ENCODE measurements around the gene CTDP1. TPM values are rescaled to one million over a fixed set of nuclear protein-coding genes. Genes with fewer than 3 reads are reported as not detected.
"Not testable (repeated sequence)": the region's sequence is repeated elsewhere in the genome, so short reads cannot be mapped to it uniquely, and the experiment has no call there.

Gene CTDP1
- total RNA-seq, 2 experiments from 2014 or later, result 44.4 to 44.6 TPM

DNA sequence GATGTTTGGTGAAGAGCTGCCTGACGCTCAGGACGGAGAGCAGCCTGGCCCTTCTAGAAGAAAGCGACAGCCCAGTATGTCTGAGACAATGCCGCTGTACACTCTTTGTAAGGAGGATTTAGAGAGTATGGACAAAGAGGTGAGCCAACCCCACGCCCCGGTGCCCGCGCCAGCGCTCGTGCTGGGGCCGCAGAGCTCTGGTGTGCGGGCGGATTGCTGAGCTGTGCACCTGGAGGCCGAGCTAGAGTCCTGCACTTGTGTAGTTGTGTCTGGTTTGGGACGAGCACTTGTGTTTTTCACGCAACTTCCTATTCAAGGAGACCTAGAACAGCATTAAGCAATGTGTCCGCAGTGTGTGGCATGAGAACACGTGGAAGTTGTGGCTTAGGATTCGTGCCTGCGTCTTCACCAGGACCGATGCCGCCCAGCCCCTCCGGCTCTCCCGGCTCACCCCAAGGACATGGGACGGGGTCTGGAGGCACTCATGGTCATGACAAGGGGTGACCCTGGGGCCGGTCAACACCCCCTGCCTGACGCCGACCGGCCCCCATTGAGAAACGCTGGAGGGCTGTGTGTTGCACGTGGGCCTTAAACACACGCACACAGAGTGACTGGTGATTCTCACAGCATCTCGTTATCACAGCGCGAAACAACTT is 49.5 kb downstream of the CTDP1 start:
- Mint-ChIP-seq H3K27me3 (no peaks in the 10 kb centered on the region), H3K36me3 (peaks cover 89% of the 10 kb centered on the region), H3K4me1 (peaks cover 8% of the 10 kb centered on the region), H3K27ac (no peak overlapping the region), H3K9me3 (peaks cover 7% of the 10 kb centered on the region), H3K4me3 (no peak overlapping the region)
- no peak for DNase-seq

DNA sequence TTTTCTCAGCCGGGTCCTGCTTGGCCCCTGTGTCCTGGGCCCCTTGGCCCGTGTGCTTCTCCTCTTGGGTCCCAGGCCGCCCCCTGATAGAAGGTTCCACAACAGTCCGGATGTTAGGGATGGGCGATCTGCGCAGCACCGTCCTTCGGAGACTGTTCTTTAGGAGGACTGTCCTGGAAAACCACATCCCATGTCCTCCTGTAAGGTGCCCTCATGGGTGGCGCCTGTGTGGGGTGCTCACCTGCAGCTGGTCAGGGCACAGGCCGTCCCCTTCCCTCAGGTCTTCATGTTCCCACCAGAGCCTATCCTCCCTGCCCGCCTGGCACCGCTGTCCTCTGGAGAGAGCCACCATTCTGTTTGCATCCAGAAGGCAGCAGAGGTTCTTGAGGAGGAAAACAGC is 50.0 kb downstream of the CTDP1 start:
- H3K4me3 Mint-ChIP-seq, result no peak overlapping the region
- peaks cover 7% of the 10 kb centered on the region for H3K9me3 Mint-ChIP-seq
- H3K4me1 Mint-ChIP-seq, result peaks cover 6% of the 10 kb centered on the region
- peaks cover 92% of the 10 kb centered on the region for H3K36me3 Mint-ChIP-seq
- H3K27ac Mint-ChIP-seq, result no peak overlapping the region
- H3K27me3 Mint-ChIP-seq, result no peaks in the 10 kb centered on the region
- DNase-seq, result no peak

DNA sequence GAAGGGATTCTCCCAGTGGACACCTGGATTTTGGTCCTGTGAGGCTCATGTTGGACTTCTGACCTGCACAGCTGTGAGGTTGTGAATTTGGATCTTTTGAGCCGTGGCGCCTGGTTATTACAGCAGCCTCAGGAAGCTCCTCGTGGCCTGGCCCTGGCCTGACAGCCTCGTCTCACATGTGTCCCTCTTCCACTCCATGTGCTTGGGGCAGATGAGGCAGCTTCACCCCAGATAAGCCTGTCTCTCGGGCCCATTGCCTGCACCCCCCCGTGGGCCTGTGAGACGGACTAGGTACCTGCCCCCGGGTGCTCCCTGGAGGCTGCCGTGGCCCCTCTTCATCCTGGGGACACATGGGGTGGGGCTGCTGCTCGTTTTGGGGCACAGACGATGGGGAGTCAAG is 51.2 kb downstream of the CTDP1 start:
- Mint-ChIP-seq H3K9me3 (peaks cover 7% of the 10 kb centered on the region), H3K4me1 (no peaks in the 10 kb centered on the region), H3K27me3 (no peaks in the 10 kb centered on the region), H3K27ac (no peak overlapping the region), H3K4me3 (no peak overlapping the region), H3K36me3 (peaks cover 92% of the 10 kb centered on the region)
- DNase-seq, result no peak

DNA sequence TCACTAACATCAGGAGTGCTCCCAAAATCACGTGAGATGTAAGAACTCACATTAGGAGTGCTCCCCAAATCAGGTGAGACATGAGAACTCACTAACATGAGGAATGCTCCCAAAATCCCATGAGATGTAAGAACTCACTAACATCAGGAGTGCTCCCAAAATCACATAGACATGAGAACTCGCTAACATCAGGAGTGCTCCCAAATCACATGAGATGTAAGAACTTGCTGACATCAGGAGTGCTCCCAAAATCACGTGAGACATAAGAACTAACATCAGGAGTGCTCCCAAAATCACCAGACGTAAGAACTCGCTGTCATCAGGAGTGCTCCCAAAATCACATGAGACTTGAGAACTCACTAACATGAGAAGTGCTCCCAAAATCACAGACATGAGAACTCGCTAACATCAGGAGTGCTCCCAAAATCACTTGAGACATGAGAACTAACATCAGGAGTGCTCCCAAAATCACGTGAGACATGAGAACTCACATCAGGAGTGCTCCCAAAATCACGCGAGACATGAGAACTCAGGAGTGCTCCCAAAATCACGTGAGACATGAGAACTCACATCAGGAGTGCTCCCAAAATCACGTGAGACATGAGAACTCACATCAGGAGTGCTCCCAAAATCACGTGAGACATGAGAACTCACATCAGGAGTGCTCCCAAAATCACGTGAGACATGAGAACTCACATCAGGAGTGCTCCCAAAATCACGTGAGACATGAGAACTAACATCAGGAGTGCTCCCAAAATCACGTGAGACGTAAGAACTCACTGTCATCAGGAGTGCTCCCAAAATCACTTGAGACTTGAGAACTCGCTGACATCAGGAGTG is 52.5 kb downstream of the CTDP1 start:
- not testable (repeated sequence) for H3K9me3 Mint-ChIP-seq, H3K4me1 Mint-ChIP-seq, H3K27me3 Mint-ChIP-seq, H3K4me3 Mint-ChIP-seq, DNase-seq, H3K27ac Mint-ChIP-seq
- H3K36me3 Mint-ChIP-seq, result peaks cover 91% of the 10 kb centered on the region

DNA sequence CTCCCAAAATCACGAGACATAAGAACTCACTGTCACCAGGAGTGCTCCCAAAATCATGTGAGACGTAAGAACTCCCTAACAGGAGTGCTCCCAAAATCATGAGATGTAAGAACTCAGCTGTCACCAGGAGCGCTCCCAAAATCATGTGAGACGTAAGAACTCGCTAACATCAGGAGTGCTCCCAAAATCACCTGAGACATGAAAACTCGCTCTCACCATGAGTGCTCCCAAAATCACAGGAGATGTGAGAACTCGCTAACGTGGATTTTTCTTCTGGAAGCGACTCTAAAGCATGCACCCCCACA is 53.1 kb downstream of the CTDP1 start:
- Mint-ChIP-seq H3K4me1 (no peaks in the 10 kb centered on the region), H3K9me3 (peaks cover 7% of the 10 kb centered on the region), H3K27ac (no peak overlapping the region), H3K4me3 (no peak overlapping the region), H3K27me3 (no peaks in the 10 kb centered on the region), H3K36me3 (peaks cover 90% of the 10 kb centered on the region)
- no peak for DNase-seq

DNA sequence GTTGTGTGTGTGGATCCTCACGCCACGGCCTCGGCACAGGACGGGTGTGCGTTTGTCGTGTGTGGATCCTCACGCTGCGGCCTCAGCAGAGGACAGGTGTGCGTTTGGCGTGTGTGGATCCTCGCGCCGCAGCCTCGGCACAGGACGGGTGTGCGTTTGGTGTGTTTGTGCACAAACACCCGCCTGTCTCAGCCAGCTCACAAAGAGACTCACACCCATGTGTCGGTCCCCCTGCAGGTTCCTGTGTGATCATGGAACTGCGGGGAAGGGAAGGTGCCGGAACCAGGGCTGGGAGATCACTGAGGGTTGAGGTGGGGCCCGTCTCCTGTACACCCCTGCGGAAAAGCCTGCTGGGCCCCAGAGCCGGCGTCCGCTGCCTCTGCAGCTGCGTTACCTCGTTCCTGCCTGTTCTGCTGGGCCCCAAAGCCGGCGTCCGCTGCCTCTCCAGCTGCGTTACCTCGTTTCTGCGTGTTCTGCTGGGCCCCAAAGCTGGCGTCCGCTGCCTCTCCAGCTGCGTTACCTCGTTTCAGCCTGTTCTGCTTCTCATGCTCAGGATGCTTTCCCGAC is 53.6 kb downstream of the CTDP1 start:
- H3K27ac Mint-ChIP-seq, result no peak overlapping the region
- H3K4me1 Mint-ChIP-seq, result no peaks in the 10 kb centered on the region
- peaks cover 7% of the 10 kb centered on the region for H3K9me3 Mint-ChIP-seq
- peaks cover 89% of the 10 kb centered on the region for H3K36me3 Mint-ChIP-seq
- DNase-seq, result no peak
- H3K27me3 Mint-ChIP-seq, result no peaks in the 10 kb centered on the region
- no peak overlapping the region for H3K4me3 Mint-ChIP-seq

DNA sequence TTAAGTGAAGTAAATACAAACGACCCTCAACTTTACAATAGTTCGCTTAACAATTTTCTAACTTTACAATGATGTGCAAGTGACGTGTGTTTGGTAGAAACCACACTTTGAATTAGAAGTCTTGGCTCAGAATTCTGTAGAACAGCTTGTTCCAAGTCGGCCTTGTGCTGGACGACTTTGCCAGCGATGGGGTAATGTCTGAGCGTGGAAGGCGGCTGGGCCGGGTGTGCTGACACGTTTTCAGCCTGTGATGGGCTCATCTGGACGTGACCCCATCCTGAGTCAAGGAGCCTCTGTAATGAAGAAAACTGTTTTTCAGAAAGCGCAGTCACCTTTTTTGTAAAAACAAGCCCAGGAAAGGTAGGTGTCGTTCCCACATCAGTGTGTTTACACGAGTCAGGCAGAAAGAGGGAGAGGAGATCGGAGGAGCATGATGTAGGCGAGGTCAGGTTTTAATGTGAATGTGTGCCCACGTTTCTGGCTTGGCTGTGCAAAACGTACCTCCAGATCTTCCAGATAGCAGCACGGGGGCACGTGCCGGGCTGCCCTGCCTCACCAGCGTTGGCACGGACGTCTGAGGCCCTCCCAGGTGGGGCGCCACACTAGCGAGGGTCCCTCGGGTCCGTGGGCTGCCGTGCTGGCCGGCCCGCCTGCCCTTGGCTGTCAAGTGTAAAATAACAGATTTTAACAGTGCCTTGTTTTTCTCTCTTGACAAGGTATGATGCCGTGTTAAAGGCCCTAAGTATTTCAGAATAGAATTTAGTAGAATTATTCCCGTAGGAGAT is 54.6 kb downstream of the CTDP1 start:
- H3K36me3 Mint-ChIP-seq, result peaks cover 87% of the 10 kb centered on the region
- H3K4me1 Mint-ChIP-seq, result no peaks in the 10 kb centered on the region
- H3K27ac Mint-ChIP-seq, result no peak overlapping the region
- no peak for DNase-seq
- H3K9me3 Mint-ChIP-seq, result peaks cover 7% of the 10 kb centered on the region
- H3K4me3 Mint-ChIP-seq, result no peak overlapping the region
- no peaks in the 10 kb centered on the region for H3K27me3 Mint-ChIP-seq

DNA sequence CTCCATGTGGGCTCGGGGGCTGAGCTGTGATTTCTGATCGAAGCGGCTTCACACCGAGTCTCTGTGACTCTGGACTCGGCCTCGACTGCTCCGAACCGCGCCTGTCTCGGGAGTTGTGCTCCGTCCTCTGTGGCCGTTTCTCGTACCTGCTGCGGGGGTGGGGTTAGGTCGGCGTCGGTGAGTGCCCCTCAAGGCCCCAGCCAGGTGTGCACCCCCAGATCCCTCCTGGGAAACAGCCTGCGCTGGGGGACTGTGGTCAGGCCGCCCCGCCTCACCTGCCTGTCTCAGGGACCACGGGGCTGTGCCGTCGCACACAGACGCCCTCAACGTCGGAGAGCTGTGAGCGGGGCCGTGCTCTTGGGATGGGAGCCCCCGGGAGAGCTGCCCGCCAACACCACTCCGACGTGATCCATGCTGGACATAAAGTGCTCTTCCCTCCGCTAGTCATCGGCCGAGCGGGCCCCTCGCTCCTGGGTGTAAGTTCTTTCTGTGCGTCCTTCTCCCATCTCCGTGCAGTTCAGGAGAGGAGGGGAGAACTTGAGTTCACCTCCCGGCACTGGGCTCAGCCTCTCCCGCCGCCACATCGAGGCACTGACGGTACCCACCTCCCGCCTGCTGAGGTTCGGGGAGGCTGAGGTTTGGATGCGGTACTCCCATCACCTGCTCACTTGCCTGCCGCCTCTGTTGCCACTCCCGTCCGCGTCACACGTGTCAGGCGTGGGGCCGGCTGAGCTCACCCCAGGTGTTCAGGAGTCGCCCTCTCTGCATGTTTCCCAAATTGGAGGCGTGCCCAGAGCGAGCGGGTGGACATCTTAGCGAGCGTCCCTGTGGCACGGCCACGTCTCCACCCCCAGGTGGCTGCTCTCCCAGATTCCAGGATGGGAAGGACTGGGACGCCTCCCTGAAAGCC is 55.7 kb downstream of the CTDP1 start:
- Mint-ChIP-seq H3K36me3 (peaks cover 81% of the 10 kb centered on the region), H3K9me3 (peaks cover 7% of the 10 kb centered on the region), H3K27me3 (no peaks in the 10 kb centered on the region), H3K27ac (no peak overlapping the region), H3K4me1 (no peaks in the 10 kb centered on the region), H3K4me3 (no peak overlapping the region)
- no peak for DNase-seq

DNA sequence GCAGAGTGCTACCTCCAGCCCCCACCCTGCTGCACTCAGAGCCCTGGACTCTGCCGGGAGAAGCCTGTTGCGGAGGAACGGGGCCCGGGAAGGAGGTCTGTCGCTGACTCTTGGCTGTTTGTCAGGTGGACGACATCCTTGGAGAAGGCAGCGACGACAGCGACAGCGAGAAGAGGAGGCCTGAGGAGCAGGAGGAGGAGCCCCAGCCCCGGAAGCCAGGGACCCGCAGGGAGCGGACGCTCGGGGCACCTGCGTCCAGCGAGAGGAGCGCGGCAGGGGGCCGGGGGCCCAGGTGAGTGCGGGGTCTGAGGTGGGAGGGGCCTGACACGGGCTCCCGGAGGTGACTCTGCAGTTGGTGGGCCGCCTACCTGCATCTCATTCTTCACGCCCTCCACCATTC is 56.6 kb downstream of the CTDP1 start:
- H3K27me3 Mint-ChIP-seq, result no peaks in the 10 kb centered on the region
- no peak overlapping the region for H3K27ac Mint-ChIP-seq
- no peak for DNase-seq
- no peaks in the 10 kb centered on the region for H3K4me1 Mint-ChIP-seq
- H3K9me3 Mint-ChIP-seq, result peaks cover 5% of the 10 kb centered on the region
- H3K4me3 Mint-ChIP-seq, result no peak overlapping the region
- peaks cover 80% of the 10 kb centered on the region for H3K36me3 Mint-ChIP-seq

DNA sequence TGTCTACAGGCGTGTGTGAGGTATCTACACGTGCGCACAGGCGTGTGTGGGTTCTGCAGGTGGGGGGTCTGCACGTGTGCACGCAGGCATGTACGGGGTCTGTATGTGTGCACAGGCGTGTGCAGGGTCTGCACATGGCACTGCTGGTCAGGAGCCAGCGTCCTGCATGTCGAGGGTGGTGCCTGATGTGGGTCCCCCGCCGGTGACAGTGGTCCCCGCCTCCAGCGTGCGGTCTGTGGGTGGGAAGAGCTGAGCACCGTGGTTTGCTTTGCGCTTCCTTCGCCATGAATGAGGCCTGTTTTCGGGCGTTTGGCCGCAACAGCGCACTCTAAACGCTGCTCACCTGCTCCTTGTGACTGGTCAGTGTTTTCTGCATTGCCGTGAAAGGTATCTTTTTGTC is 57.2 kb downstream of the CTDP1 start:
- Mint-ChIP-seq H3K27me3 (no peaks in the 10 kb centered on the region), H3K27ac (no peak overlapping the region), H3K4me3 (no peak overlapping the region), H3K9me3 (peaks cover 3% of the 10 kb centered on the region), H3K36me3 (peaks cover 78% of the 10 kb centered on the region), H3K4me1 (no peaks in the 10 kb centered on the region)
- no peak for DNase-seq

DNA sequence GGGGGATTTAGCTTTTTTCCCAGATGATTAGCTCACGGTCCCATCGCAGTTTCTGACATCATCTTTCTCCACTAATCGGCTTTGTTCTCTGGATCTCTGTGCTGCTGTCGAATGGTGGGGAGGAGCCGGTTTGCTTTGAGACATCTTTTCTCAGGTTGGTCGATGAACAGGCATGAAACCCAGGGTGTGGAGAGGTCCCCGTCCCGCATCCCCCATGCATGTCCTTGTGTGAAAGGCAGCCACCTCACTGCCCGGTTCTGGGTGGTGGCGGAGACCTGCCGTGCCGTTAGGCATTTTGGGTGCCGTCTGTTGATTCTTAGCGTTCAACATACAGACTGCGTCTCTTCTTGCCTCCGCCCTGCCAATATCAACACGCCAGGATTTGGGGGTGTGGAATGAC is 57.8 kb downstream of the CTDP1 start:
- H3K27ac Mint-ChIP-seq, result no peak overlapping the region
- H3K27me3 Mint-ChIP-seq, result no peaks in the 10 kb centered on the region
- peaks cover 80% of the 10 kb centered on the region for H3K36me3 Mint-ChIP-seq
- no peak for DNase-seq
- no peaks in the 10 kb centered on the region for H3K9me3 Mint-ChIP-seq
- no peaks in the 10 kb centered on the region for H3K4me1 Mint-ChIP-seq
- H3K4me3 Mint-ChIP-seq, result no peak overlapping the region

DNA sequence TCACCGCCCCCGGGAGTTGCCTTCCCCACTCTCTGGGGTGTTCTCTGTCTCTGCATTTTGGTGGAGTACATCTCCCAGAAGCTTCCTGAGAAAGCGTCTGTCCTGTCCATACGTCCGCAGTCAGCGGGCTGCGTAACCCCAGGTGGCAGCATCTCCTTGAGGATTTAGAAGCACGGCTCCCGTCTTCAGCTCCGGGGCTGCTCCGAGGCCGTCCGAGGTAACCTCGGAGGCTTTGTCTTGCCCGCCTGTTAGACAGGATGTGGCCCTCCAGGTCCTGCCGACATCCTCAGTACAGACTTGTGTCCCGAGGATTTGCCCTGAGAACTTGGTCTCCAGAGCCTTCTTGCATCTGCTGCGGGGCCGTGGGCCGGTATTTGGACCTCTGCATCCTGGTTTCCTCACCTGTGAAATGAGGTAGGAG is 58.4 kb downstream of the CTDP1 start:
- H3K4me3 Mint-ChIP-seq, result no peak overlapping the region
- H3K36me3 Mint-ChIP-seq, result peaks cover 79% of the 10 kb centered on the region
- H3K27ac Mint-ChIP-seq, result no peak overlapping the region
- no peak for DNase-seq
- no peaks in the 10 kb centered on the region for H3K27me3 Mint-ChIP-seq
- no peaks in the 10 kb centered on the region for H3K9me3 Mint-ChIP-seq
- no peaks in the 10 kb centered on the region for H3K4me1 Mint-ChIP-seq

DNA sequence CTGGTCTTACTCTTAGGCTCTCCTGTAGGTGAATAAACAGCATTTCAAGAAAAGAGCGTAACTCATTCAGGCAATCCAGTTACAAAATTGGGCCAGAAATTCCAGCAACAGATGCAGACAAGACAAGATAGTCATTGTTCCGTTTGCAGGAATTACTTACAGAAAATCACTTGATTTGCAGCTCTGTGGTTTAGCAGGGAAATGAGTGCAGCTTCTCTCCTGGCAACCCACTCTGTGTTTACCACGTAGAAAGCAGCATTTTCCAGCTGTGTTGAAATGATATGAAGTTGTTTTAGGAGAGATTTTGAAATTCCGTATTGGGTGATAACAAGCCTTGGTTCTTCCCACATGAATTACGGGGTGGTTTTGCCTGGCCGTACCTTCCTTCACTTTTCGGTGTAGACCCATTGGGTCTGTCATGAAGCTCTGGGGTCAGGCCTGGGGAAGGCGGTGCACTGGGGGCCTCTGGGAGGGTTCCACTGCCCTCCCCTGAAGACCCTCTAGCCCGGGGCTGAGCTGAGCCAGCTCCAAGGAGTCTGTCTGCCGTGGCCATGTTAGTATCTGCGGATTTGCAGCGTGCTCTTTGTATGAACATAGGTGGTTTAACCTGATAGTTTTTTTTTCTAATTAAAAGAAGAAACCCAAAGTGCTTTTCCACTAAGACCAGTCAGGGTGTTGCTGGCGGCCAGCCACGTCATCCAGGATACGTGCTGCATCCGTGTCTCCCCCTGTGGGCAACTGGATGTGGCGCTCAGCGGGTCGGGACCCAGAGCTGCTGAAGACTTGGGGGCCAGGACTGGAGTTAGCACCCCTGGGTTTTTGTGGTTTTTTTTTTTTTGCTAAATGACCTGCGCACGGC is 59.2 kb downstream of the CTDP1 start:
- DNase-seq, result no peak
- no peaks in the 10 kb centered on the region for H3K27me3 Mint-ChIP-seq
- no peaks in the 10 kb centered on the region for H3K4me1 Mint-ChIP-seq
- H3K36me3 Mint-ChIP-seq, result peaks cover 75% of the 10 kb centered on the region
- H3K4me3 Mint-ChIP-seq, result no peak overlapping the region
- no peaks in the 10 kb centered on the region for H3K9me3 Mint-ChIP-seq
- no peak overlapping the region for H3K27ac Mint-ChIP-seq

DNA sequence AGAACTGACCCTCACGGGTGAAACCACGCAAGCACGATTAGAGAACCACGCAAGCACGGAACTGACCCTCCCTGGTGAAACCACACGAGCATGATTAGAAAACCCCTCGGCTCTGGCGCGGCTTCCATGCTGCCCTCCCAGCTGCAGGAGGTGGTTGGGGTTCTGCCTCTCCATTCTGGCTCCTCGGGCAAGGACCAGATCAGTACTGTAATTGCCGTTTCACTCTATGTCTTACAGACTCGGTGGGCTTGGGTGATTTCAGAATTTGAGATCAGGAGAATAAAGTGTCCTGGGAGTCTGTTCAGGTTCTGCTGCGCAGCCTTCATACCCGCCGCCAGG is 59.8 kb downstream of the CTDP1 start:
- Mint-ChIP-seq H3K27me3 (no peaks in the 10 kb centered on the region), H3K9me3 (no peaks in the 10 kb centered on the region), H3K4me1 (no peaks in the 10 kb centered on the region), H3K36me3 (peaks cover 75% of the 10 kb centered on the region), H3K4me3 (no peak overlapping the region), H3K27ac (no peak overlapping the region)
- no peak for DNase-seq
